ENCODE data around the gene EXOC6B. TPM values are rescaled to one million over a fixed set of nuclear protein-coding genes. Genes with fewer than 3 reads are reported as not detected.

EXOC6B gene
- total RNA-seq, 1 experiment from 2014 or later: 40.1 TPM

- no peak overlapping the region for H3K56ac ChIP-seq (ENCODE audit: insufficient read length, low read depth, low read length)
- DNase-seq: no peak
- H3K18ac ChIP-seq (ENCODE audit: insufficient read length, low read depth, low read length): no peak overlapping the region
- H2BK12ac ChIP-seq (ENCODE audit: insufficient read length, low read depth, low read length): no peak overlapping the region
- peaks cover under 1 to 2% (median under 1%) of the 10 kb centered on the region in 3 experiments; a peak in 2 of 7 replicates for H3K36me3 Mint-ChIP-seq (ENCODE audit: insufficient read depth in 1 of 3, low read depth in 3 of 3)
- no peak for TF ChIP-seq CTCF (conservative IDR thresholded peaks at IDR 0.05)
- H2AFZ ChIP-seq (ENCODE audit: low read length): no peak overlapping the region
- no peak overlapping the region for H4K91ac ChIP-seq (ENCODE audit: insufficient read length, low read depth, low read length)
- no peak overlapping the region for H3K9ac ChIP-seq (ENCODE audit: extremely low read depth, insufficient read length, low read length)
- no peak overlapping the region for H4K5ac ChIP-seq (ENCODE audit: insufficient read length, low read depth, low read length)
- H3K27me3 Mint-ChIP-seq (ENCODE audit: low read depth): no peaks in the 10 kb centered on the region
- no peaks in the 10 kb centered on the region for H3K79me1 ChIP-seq (ENCODE audit: insufficient read depth, low read depth, low read length, poor library complexity, severe bottlenecking)
- H2BK5ac ChIP-seq (ENCODE audit: insufficient read length, low read length): no peak overlapping the region
- H4K20me1 ChIP-seq (ENCODE audit: control insufficient read depth, insufficient read depth, insufficient read length): no peaks in the 10 kb centered on the region
- no peaks in the 10 kb centered on the region for H3K27me3 ChIP-seq (ENCODE audit: insufficient read depth, low read length)
- no peak overlapping the region for H3K27ac ChIP-seq (ENCODE audit: insufficient read length, low read depth, low read length)
- no peak overlapping the region for H2BK120ac ChIP-seq (ENCODE audit: low read depth, low read length, poor library complexity, severe bottlenecking)
- H3K4me1 Mint-ChIP-seq: peaks cover 0 to 5% of the 10 kb centered on the region in 2 experiments; a peak in 1 of 4 replicates
- H3K4me1 ChIP-seq (ENCODE audit: insufficient read depth, low read length): no peaks in the 10 kb centered on the region
- no peak overlapping the region for H3K27ac Mint-ChIP-seq
- H3T11ph ChIP-seq (ENCODE audit: low read length): no peak overlapping the region
- H3K4ac ChIP-seq (ENCODE audit: low read depth, low read length): no peak overlapping the region
- H3K79me2 ChIP-seq (ENCODE audit: insufficient read depth, low read length): no peaks in the 10 kb centered on the region
- peaks cover under 1 to 2% of the 10 kb centered on the region in 2 experiments; a peak in 2 of 5 replicates for H3K9me3 Mint-ChIP-seq
- no peak overlapping the region for H2BK15ac ChIP-seq (ENCODE audit: low read depth, low read length)
- H2AK5ac ChIP-seq (ENCODE audit: insufficient read length, low read length): no peak overlapping the region
- H3K23me2 ChIP-seq (ENCODE audit: insufficient read length, low read depth, low read length, poor library complexity, severe bottlenecking): no peaks in the 10 kb centered on the region
- H3K14ac ChIP-seq (ENCODE audit: insufficient read depth, low read length): no peak overlapping the region
- H4K8ac ChIP-seq (replicated peaks; ENCODE audit: insufficient read length, low read depth, low read length): no peak overlapping the region
- H3K23ac ChIP-seq (ENCODE audit: insufficient read length, low read depth, low read length): no peak overlapping the region
- no peak overlapping the region for H2BK20ac ChIP-seq (ENCODE audit: low read depth, low read length, poor library complexity, severe bottlenecking)
- no CpG with 5 or more reads among the region's 2 CpGs for WGBS (ENCODE audit: extremely low coverage, insufficient read length, low lambda C conversion rate)
- H3K4me2 ChIP-seq (ENCODE audit: insufficient read depth, insufficient read length, low read length): no peak overlapping the region
- no peak overlapping the region for H3K4me3 Mint-ChIP-seq
- H3K9me3 ChIP-seq (ENCODE audit: control insufficient read depth, low read depth, low read length): no peaks in the 10 kb centered on the region
Observed at GRCh38 chr2:72415241-72415661, 410.6 kb downstream of the EXOC6B start.
